Activated naive CD4-positive, alpha-beta T cell treated with anti-CD3 and anti-CD28 coated beads, Interleukin-2, amount 50 U/mL, for 16 hours (primary cell): ENCODE data around the gene TYW1.
"Not testable (repeated sequence)": the region's sequence is repeated elsewhere in the genome, so short reads cannot be mapped to it uniquely, and the experiment has no call there.

ENCODE experiments used
- DNase-seq: peaks from one replicate; pipeline ENCODE4 v3.0.0-alpha.2; 2020

The TYW1 gene

DNA sequence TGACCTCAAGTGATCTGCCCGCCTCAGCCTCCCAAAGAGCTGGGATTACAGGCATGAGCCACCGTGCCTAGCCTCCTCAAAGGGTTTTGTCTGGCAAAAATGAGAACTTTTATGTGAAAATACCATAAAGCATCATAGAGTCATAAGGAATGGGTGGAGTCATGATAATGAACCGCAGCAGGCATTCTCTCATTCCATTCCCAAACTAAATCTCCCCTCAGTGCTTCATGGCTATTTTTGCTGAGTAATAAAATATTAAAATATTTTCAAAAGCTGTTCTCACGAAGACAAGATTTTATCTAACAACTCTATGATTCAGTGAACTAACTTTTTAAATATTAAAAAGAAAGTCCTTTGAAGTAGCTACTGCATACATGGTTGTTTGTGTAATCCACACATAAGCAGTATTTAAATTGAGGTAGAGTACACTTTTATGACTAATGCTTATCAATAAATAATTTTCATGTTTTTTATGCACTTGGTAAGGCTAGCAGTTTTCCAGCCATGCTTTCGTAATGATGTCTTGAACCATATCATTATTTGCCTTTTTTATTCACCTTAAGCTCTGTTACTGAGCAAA, 195.6 kb downstream of the TYW1 start:
- not testable (repeated sequence) for DNase-seq

DNA sequence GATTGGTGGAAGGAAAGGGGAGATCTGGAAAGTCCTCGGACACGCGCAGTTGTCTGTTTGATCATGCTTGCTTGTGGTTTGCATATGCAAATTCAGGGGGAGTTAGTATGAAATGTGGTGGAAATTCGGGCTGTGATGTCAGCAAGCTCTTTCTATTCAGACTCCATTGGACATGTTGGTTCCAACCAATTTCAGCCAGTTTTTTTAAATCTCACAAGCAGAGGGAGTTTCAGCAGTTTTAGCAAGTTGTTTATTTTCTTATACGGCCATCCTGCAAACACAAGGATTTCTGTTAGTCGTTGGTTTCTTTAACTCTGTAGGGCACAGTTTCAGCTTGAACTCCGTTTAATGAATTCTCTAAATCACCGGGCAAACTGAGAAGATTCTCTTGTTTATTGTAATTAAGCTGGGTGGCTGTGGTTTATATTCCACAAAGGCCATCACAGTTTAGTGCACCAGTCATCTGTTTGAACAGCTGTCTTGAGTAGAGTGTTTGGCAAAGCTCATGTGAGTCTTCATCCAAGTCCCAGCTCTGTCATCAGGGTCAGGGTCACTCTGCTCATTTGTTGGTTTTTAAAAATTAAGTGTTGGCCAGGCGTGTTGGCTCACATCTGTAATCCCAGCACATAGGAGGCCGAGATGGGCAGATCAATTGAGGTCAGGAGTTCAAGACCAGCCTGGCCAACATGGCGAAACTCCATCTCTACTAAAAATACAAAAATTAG, 196.4 kb downstream of the TYW1 start:
- not testable (repeated sequence) for DNase-seq

DNA sequence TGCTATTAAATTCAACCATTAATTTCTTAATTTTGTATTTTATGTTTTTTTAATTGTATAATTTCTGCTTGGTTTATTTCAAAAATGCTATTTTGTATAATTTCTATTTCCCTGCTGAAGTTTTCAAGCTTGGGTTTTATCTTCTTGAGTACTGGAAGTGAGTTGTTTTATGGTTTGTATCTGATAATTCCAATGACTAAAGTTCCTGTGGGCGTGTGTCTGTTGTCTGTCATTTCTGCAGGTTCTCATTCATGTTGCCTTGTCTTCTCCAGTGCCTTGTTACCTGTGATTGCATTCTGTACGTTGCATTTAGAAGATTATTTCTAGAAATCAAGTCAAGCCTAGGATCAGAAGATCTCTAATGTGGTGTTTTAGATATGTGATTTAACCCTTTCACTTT, 199.5 kb downstream of the TYW1 start:
- DNase-seq: not testable (repeated sequence)

DNA sequence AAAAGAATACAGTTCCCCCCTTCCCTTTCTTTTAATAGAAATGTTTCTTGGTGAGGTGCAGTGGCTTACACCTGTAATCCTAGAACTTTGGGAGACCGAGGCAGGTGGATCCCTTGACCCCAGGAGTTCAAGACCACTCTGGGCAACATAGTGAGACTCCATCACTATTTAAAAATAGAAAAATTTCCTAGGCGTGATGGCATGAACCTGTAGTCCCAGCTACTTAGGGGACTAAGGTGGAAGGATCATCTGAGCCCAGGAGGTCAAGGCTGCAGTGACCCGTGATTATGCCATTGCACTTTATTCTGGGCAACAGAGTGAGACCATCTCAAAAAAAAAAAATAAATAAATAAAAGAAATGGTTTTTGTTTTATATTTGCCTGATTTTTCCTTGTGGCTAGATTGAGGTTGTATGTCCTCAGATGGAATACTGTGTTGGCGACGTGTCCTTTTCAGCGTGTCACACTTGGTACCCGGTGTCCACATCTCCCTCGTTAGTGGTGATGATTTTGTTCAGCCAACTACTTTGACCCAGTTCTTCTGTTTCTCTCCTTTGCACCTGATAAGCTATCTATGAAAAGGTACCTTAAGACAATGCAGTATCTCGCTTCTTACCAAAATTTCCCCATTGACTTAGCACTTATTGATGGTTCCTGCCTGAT, 202.4 kb downstream of the TYW1 start:
- DNase-seq: not testable (repeated sequence)

DNA sequence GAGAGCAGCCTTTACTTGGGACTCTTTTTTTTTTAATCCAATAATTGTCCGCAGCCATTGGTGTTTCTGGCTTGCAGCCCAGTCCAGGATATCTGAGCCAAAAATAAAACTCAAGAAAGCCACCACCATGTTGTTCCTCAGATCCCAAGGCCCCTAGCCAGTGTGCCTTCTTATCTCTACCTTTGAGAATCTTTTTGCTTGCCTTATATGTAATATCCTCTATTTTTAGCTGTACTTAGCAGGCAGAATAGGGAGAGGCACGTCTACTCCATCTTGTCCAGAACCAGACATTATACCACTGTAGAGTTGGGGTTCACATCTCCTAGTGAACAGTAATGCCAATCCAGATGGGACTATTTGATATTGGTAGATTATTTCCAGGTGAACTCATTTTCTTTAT, 209.1 kb downstream of the TYW1 start:
- DNase-seq: not testable (repeated sequence)

DNA sequence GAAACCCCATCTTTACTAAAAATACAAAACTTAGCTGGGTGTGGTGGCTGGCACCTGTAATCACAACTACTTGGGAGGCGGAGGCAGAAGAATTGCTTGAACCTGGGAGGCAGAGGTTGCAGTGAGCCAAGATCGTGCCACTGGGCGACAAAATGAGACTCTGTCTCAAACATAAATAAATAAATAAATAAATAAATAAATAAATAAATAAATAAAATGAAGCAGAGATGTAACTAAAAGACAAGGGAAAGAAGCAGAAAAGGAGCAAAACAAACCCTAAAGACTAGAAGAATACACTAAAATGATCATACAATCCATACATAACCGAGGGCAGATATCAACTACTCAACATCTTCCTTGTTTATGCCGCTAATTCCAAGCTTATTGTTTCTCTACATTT, 209.8 kb downstream of the TYW1 start:
- no peak for DNase-seq

DNA sequence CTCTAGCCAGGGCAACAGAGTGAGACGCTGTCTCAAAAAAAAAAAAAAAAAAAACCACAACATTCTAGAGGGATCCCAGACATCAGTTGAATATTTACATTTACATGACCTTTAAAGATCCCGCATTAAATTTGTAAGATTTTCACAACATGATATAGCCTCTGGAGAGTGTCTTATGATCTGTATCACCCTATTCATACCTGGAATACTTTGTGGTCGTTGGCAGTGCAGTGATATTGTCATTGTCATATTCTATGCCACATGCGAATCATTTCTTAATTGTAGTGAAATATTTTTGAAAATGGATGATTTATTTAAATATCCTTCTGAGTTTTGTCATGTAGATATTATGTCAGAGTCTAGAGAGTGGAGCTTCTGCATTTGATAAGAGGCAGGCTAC, 212.0 kb downstream of the TYW1 start:
- not testable (repeated sequence) for DNase-seq

DNA sequence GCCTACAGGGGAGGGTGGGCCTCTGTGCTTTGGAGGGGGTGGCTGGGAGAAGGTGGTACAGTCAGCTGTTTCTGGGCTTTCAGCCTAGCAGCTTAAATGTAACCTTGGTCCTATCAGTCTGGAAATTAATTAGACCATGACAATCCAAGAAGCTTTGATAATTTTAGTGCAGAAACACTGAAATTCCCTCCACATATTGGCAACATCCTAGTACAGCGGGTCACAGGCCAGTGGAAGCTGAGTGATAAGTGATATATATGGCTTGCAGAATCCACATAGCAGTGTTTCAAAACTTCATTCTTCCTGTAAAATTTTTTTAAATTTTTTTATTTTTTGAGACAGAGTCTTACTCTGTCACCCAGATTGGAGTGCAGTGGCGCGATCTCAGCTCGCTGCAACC, 212.6 kb downstream of the TYW1 start:
- no peak for DNase-seq

DNA sequence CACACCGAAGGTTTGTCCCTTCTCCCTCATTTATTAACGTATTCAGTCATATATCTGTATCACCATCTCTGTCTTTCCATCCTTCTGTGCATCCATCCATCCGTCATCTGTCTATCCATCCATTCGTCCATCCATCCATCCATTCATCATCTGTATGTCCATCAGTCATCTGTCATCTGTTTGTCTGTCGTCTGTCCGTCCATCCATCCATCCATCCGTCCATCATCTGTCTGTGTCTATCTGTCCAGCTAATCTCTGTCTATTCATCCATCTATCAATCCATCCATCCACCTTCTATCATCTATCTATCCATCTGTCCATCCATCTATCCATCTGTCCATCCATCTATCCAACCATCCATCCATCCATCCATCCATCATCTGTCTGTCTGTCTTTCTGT, 213.9 kb downstream of the TYW1 start:
- no peak for DNase-seq

DNA sequence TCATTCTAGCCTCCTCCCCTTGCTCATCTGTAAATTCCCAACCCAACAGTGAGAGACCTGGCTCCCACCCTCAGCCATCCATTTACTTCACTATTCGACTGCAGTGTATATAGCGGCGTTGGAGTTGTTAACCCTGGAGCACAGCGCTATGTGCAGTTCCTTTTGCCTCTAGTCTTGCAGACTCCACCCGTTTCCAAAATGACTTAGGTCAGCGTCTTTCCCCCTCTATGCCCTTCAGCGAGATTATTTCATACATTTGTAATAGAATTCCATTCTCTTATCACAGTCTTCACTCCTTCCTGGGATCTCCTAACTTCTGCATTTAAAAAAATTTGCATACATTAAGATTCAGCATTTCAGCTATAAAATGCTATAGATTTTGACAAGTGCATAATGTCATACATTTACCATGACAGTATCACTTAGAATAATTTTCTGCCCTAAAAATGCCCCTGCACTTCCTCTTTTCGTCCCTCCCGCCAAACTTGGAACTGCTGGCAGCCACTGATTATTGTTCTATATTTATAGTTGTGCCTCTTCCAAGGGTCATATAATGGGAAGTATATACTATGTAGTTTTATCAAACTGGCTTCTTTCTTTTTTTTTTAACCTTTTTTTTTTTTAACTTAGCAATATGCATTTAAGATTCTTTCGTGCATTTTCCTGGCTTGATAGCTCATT, 215.2 kb downstream of the TYW1 start:
- DNase-seq: not testable (repeated sequence)

DNA sequence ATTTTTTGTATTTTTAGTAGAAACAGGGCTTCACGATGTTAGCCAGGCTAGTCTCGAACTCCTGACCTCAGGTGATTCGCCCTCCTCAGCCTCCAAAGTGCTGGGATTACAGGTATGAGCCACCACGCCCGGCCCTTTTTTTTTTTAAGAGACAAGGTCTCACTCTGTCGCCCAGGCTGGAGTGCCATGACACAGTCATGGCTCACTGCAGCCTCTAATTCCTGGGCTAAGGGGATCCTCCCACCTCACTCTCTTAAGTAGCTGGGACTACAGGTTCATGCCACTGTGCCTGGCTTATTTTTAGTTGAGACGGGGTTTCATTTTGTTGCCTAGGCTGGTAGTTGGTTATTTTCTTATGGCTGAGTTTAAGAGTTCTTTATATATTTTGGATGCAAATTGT, 216.4 kb downstream of the TYW1 start:
- DNase-seq: not testable (repeated sequence)

DNA sequence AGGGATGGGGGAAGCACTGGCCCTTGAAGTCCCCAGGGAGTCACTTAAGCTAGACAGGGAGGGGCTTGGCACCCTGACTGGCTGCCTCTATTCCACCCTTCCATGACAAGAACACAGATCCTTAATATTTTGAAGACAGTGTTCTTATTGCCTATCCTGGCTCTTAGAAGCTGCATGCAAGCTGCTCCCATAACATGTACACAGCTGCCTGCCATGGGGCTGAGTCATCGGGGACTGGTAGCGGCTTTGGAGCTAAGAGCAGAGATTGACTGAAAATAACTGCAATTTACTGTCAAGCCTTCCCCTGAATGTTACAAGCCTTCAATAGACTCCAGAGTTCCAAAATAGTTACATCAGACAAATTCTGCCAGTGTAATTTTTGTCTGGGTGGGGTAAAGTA, 226.9 kb downstream of the TYW1 start:
- DNase-seq: not testable (repeated sequence)

DNA sequence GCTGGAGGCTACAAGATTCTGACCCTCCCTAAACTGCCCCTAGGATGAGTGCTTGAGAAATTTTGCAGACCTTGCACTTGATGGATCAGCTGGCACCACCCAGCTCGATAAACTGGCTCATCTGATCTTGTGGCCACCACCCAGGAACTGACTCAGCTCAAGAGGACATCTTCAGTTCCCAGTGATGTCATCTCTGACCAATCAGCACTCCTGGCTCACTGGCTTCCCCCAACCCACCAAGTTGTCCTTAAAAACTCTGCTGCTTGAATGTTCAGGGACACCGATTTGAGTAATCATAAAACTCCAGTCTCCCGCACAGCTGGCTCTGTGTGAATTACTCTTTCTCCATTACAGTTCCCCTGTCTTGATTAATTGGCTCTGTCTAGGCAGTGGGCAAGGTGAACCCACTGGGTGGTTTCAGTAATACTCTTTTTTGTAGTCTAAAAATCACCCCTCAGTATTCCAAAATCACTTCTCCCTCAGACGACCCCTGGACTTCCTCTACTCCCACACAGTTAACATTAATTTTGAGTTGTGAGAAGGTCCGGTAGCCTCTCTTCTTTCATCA, 229.8 kb downstream of the TYW1 start:
- DNase-seq: not testable (repeated sequence)

DNA sequence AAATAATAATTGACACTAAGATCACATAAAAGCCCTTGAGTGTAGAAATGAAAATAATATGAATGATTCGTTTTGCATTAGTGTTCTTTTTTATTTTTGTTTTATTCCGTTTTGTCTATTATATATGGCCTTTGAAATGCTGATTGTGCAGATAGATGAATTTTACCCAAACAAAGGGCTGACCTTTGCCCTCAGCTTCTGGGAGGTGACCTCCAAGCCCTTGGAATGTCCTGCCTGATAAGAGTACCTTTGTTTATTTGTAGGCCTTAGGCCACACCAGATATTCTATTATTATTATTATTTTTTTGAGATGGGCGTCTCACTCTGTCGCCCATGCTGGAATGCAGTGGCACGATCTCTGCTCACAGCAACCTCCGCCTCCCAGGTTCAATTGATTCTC, 230.3 kb downstream of the TYW1 start:
- DNase-seq: not testable (repeated sequence)

DNA sequence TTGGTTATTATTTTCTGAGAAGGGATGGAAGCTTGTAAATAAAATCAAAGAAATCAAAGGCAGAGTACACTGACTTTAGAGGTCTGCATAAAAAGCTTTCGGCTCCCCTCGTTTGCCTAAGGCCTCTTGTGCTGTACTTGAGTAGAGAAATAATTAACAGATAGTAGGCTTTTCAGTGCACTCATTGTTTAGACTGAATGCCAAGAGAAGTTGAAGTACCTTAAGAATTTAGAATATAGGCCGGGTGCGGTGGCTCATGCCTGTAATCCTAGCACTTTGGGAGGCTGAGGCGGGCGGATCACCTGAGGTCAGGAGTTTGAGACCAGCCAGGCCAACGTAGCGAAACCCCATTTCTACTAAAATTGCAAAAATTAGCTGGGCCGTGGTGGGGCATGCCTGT, 232.4 kb downstream of the TYW1 start:
- DNase-seq: not testable (repeated sequence)

DNA sequence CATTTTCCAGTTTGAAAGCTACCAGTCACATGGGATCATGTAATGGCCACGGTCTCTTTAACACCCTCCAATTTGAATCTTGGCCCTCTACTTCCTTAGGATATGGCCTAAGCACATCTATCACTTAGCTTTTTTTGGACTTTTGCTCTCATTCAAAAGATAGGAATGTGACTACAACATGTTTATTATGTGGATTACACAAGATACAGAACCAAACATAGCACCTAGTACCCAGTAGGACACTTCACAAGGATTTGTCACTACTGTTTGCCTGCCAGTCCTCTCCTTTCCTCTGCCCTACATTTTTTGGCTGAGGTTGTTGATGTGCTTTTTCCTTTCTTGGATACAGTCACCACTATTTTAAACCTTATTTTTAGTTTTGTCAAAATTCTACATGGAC, 233.4 kb downstream of the TYW1 start:
- not testable (repeated sequence) for DNase-seq

DNA sequence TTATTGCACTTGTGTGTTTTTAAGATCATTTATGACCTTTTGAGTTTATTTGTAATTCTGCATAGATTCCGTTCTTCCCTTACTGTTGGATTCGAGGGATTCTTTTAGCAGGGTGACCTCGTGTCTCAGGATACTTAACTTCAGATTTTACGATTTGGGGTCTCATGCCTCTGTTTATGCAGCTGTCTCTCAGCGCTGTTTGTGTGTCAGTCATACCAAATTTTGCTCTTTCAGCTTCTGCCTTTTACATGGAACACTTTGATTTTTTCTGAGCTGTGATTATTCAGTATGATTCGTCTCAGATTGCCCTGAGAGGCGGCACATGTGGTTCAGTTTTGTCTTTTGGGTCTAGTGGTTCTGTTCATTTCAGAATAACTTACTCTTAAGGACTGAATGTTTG, 236.9 kb downstream of the TYW1 start:
- DNase-seq: not testable (repeated sequence)

DNA sequence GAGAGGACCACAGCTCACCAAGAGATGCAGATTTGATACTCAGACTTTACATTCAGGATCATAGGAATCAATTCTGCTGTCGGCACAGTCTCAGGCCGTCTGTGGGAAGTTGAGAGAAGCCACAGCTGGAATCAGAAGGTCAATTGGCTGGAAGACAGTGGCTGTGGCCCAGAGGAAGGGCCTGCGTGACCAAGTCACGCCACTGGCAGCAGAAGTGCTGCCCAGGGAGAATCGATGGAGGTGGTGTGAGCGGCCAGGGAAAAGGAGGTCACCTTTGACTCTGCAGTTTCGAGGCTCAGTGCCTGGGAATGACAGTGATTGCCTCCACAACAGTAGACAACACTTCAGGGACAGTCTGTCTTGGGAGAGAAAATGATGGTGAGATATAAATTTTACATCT, 239.6 kb downstream of the TYW1 start:
- DNase-seq: not testable (repeated sequence)

DNA sequence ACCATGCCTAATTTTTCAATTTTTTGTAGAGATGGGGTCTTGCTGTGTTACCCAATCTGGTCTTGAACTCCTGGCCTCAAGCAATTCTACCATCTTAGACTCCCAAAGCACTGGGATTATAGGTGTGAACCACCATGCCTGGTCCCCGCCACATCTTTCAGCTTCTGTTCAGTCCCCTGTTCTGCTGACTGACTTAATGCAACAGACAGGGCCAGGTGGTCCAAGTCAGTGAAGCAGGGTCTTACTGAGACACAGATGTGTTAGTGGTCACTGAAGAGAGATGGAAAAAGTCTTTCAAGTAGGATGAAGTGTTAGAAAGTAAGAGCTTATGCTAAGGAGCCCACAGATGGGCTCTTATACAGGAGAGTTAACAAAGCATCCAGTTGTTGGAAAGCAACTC, 246.2 kb downstream of the TYW1 start:
- not testable (repeated sequence) for DNase-seq

DNA sequence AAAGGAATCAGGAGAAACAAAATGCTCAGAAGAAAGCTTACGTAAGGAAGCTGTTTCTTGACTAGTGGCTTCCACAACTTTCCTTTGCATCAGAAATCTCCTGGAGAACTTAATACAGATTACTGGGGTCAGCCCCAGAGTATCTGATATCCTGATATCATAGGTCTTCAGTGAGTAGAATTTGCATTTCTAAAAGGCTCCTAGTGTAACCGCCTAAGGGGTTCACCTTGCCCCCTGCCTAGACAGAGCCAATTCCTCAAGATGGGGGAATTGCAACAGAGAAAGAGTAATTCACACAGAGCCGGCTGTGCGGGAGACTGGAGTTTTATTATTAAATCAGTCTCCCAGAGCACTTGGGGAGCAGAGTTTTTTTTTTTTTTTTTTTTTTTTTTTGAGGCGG, 251.7 kb downstream of the TYW1 start:
- DNase-seq: not testable (repeated sequence)

DNA sequence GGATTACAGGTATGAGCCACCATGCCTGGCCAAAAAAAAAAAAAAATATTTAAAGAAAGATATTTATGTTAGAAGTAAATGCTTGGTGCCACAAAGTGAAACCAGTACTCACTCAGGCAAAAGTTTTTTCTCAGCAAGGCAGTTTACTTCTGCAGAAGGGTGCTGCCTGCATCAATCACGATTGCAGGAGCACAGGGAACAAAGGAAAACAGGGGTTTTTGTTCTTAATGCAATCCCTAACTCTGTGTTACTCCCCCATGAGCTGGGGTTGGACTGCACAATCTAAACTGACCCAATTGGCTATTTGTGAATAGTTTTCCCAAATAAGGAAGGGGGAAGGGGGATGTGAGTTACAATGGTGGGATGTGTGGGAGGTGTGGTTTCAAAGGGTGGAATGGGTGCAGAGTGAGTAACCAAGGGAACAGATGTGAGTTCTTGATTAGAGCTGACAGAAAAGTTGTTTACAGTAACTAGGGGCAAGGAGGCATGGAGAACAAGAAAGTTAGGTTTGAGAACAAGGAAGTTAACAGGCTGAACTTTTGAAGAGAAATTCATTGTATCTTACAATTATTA, 255.4 kb downstream of the TYW1 start:
- no peak for DNase-seq

DNA sequence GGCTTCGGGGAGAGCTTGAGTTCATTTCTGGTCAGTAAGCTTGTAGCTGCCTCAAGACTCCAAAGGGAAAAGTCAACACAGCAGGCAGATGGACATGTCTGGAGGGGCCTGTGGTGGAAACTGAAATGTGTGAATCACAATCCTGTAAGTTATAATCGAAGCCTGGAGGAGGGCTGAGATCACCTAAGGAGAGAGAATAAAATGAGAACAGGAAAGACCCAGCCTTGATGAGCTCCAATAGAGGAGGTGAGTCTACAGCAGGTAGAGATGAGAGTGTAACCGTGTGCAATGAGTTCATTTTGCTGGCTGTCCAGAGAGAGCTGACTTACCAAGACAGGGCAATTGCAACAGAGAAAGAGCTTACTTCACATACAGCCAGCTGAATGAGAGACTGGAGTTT, 258.4 kb downstream of the TYW1 start:
- DNase-seq: not testable (repeated sequence)

DNA sequence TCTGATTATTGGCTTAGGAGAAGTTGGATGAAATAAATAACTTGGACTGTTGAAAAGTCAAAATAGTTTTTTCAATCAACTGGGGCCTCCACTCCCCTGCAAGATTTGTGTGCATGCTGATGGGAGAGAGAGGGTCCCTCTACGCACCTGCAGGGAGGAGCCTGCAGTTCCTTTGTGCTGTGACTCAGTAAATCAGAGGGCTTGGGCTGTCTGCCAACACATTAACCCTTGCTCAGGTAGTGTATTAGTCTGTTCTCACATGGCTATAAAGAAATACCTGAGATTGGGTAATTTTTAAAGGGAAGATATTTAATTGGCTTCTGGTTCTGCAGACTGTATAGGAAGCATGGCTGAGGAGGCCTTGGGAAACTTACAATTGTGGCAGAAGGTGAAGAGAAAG, 261.1 kb downstream of the TYW1 start:
- not testable (repeated sequence) for DNase-seq
